NCI-H2227 (cell line): ENCODE data around the gene PRDM16.

ENCODE experiments used
- DNase-seq: peaks from one replicate; lab custom pipeline; 2025; ENCODE audit not compliant: unreplicated experiment; lab: John Stamatoyannopoulos, UW

The PRDM16 gene

DNA sequence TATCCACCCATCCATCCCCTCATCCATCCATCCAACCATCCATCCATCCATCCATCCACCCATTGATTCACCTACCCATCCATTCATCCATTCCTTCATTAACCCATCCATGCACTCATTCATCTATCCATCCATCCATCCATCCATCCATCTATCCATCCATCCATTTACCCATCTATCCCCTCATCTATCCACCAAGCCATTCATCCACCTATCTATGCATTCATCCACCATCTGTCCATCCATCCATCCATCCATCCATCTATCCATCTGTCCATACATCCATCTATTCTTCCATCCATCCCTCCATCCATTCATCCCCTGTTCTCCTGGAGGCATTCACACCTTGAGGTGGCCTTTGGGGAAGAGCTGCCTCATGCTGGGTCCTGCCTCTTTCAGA lies 107.0 kb downstream of the PRDM16 start:
- no peak for DNase-seq

DNA sequence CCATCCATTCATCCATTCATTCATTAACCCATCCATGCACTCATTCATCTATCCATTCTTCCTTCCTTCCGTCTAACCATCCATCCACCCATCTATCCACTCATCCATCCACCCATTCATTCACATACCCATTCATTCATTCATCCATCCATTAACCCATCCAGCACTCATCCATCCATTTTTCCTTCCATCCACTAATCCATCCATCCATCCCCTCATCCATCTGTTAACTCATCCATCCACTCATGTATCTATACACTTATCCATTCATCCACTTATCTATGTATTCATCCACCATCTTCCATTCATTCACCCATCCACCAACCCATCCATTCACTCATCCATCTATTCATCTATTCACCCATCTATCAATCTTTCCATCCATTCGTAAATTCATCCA lies 107.8 kb downstream of the PRDM16 start:
- DNase-seq, result no peak

DNA sequence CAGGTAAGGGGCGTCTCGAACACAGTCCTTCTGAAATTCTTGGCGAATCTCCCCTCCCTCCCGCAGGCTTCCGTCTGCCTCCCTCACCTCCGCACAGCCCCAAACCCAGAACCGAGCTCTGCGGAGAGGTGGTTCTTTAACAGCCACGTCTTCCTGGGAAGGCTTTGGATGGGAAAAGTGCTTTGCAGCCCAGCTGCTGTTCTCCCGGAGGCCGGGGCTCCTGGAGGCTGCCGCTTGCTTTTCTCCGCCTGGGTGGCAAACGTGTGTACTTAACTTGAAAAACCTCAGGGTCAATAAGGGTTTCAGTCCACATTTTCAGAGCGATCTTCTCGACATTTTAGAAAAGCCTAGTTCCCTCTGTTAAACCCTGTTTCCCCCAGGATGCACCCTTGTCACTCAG lies 109.3 kb downstream of the PRDM16 start:
- DNase-seq, result no peak

DNA sequence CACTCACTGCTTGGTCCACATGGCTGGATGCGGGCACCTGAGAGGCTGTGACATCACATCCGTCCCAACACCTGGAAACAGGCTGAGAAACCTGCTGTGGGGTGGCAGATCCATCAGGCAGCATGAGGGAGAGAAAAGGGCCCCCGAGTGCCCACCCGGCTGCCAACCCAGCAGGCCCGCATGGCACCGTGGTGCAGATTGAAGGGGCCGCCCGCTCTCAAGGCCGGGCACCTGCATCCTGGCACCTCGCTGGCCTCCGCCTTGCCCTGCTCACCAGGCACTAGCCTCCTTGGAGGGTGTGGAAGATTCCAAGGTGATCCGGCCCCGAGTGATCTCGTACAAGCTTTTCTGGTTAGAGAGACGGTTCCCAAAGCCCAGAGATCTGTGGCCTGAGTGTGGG lies 110.5 kb downstream of the PRDM16 start:
- no peak for DNase-seq

DNA sequence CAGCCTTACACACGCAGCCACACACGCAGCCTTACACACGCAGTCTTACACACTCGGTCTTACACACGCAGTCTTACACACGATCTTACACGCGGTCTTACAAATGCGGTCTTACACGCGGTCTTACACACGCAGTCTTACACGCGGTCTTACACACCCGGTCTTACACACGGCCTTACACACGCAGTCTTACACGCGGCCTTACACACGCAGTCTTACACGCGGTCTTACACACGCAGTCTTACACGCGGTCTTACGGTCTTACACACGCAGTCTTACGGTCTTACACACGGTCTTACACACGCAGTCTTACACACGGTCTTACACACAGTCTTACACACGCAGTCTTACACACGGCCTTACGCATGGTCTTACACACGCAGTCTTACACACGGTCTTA lies 111.9 kb downstream of the PRDM16 start:
- no peak for DNase-seq

DNA sequence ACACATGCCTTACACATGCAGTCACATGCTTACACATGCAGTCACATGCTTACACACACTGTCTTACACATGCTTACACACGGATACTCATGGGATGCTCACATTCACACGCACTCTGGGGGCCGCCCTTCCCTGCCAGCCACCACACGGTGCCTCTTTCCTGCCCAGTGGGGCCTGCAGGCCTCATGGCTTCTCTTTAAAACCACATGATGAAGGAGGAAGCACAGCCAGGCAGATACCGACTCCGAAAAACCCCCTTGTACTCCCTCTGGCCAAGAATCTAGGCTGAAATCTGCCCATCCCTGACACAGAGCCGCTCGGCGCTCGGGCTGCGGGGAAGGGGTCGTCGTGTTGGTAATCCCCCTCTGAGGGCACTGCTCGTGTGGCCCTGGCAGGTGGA lies 113.0 kb downstream of the PRDM16 start:
- no peak for DNase-seq

DNA sequence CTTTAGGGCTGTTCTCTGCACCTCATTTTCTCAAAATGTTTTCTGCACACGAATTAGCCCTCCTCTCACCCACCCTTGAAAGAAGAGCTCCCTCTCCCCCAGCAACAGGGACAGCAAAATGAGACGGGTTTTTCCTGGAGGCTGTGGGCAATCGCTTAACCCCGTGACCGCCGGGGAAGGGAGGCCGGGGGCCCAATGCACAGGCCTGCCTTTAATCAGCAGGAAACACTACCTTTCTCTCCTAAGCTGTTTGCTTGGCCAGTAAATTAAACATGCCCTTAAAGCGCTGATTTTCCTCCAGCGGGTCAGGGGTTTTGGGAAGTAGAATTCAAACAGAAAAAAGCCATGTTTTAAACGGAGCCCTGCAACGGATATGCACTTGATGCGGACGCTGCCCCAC lies 114.4 kb downstream of the PRDM16 start:
- no peak for DNase-seq

DNA sequence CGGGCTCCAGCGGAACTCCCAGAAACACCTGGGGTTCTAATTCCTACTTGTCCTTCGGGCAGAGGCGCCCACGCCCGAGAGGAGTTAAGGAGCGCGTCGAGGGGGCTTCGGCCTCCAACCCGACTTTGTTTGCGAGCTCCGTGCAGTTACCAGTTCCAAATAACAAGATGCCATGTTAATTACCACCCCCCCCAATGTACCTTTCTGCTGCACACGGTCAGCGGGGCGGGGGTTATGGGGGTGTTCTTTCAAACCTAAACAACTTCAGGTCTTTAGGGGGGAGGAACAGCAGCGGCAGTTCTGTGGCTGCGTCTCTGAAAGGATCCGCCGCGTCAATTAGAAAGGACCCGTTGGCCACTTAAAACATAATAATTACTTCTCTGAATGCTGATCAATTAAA lies 114.8 kb downstream of the PRDM16 start:
- DNase-seq, result no peak

DNA sequence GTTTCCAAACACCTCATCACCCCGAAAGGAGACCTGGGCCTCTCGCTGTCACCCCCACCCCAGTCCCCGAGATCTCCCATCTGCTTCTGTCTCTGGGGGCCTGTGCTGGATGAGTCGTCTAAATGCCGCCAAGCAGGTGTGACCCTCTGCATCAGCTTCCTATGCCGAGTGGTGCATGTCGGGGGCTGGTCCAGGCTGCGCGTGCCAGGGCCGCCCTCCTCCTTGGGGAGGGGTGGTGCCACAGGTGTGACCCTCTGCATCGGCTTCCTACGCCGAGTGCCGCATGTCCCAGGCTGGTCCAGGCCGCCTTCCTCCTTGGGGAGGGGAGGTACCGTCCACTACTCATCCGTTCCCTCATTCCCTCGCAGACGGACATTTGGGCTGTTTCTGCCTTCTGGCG lies 115.7 kb downstream of the PRDM16 start:
- DNase-seq, result no peak

DNA sequence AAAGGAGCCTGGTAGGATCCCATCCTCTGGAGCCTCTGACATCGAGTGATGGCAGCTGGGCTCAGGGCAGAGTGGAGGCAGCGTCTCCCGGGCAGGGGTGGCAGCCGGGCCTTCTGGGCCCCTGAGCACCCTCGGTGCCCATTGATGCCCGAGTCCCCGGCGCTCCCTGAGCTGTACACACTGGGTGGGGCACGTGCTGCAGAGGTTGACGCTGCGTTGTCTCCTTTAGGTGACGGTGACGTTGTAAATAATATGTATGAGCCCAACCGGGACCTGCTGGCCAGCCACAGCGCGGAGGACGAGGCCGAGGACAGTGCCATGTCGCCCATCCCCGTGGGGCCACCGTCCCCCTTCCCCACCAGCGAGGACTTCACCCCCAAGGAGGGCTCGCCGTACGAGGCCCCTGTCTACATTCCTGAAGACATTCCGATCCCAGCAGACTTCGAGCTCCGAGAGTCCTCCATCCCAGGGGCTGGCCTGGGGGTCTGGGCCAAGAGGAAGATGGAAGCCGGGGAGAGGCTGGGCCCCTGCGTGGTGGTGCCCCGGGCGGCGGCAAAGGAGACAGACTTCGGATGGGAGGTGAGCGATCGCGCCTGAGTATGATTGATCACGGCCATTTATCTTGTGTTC lies 117.0 kb downstream of the PRDM16 start:
- DNase-seq, result no peak

DNA sequence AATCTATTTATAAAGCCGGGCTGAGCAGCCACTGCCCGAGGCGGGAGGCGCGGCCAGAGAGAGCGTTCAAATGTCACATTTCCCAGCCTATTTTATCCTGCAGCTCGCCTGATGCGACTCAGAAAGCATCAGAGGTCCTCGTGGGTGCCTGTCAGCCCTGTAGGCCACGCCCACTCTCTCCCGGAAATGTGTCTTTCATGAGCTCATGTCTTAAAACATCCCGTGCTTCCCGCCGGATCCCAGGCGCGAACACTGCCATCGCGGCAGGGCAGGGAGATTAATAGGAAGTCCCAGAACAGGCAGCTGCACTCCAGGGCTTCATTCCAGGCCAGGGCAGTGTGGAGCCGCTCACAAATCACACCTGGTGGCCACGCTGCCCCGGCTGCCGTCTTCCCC lies 117.5 kb downstream of the PRDM16 start:
- no peak for DNase-seq

DNA sequence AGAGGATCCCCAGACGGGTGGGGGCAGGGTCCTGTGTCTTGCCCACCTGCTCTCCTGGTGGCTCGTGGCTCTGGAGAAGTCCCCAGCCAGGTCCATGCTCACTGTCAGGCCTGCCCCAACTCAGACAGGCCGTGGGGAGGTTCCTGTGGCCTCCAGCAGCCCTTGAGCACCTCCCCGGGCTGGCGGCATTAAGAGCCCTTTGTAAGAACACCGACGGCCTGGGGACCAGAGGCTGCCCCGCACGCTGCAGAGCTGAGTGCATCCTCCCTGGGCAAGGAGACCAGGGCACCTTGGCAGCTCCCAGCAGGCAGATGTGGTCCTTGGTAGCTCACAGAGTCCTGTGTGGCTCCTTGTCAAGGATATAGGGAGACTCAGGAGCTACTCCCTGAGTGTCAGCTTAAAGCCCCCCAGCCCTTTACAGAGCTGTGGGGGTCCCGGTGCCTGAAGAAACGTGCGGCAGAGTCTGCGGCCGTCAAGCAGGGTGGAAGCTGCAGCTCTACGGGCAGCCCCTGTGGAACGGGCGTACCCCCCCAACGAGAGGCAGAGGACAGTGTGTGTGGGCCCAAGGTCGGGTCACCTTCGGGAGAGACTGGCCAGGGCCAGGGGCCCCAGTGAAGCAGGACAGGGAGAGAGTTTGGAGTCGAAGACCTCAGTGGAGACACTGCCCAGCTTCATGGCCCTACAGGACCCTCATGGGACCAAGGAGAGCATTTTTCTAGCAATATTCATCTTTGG lies 118.6 kb downstream of the PRDM16 start:
- DNase-seq, result no peak

DNA sequence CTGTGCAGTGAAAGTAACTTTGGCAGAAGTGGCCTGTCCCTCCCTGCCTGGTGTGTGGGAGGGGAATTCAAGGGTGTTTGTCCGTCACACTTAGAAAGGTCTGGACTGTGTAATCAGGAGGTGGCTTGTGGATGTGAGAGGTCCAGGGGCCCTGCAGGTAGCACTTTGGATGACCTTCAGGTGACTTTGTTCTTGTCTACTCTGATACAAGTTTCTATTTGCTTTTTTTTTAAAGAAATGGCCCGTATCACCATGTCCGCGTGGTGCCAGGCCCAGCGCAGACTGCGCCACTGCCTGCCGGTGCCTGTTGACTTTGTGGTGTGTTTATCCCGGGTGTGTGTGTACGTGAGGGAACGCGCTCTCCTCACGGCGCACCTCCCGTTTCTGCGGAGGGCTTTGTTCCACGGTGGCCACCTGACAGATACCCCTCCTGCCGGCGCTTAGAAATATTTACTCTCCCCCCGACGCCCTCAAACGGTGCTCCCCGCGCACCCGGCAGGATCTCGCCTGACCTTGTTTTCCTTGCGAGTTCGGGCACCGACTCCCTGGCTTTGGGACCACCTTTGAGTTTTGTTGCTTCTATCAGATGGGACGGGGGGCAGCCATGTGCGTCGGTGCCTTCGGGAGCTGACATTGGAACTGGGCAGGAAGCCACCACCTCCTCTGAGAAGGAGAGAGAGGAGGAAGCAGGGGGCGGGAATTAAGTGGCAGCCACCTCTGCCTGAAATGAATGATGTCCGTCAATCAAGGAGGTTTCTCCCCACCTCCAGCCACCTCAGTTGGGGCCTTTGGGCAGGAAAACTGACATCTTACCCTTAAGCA lies 119.4 kb downstream of the PRDM16 start:
- no peak for DNase-seq

DNA sequence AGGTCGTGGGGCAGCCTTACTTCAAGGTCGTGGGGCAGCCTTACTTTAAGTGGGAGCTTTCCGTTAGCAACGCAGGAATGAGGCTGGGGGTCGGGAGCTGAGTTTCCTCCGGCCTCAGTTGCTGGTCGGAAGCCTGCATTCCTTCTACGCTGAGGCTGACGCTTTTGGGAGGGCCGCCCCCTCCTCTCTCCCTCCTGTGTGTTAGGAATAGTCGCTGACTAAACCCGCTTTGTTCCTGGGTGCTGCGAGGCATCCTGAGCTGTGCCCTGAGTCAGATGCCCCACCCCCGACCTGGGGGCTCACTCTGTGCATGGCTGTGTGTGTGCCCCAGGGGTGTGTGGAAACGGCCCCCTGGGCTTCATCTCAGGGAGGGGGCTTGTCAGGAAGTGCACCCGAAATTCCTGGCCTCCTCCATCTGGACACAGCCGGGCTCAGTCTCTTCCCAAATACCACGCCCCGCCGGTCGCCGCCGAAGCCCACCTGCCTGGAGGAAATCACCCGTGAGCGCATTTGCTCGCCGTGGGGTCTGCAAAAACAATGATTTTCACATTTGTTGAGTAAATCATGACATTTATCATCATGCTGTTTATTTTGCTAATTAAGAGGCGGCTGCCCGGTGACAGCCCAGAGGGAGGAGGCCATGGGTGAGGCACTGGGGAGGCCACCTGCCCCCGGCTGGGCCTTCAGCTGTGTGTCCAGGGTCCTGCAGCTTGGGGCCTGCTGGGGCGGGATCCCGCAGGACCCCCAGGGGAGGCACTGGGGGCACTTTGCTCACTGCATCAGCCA lies 121.4 kb downstream of the PRDM16 start:
- DNase-seq, result no peak

DNA sequence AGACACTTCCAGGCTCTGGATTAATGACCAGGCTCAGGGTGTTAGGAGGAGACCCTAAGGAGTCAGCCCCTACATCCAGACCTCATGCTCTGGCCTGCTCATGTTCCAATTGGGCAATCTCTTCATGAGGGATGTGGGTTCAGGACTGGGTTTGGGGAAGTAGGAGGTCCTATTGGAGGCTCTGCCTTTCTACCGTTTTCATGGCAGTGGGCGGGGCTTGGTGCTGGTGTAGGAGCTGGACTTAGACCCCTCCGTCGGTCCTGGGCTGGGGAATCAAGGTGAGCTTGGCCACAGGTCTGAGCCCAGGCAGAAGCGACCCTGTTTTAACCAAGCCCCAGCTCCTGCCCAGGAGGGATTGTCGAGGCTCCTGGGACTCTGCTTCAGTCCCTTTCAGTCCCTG lies 123.4 kb downstream of the PRDM16 start:
- DNase-seq, result no peak

DNA sequence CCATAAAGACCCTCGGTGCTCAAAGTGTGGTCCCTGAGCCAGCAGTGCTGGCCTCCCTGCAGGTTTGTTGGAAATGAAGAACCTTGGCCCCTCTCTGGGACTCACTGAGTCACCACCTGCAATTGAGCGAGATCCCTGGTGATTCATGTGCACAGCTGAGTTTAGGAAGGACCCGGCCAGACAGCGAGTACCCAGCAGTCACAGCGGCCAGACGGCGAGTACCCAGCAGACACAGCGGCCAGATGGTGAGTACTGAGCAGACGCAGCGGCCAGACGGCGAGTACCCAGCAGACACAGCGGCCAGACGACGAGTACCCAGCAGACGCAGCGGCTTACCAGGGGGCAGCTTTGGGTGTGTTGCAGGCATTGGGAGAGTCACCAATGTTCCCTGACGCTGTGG lies 123.8 kb downstream of the PRDM16 start:
- no peak for DNase-seq

DNA sequence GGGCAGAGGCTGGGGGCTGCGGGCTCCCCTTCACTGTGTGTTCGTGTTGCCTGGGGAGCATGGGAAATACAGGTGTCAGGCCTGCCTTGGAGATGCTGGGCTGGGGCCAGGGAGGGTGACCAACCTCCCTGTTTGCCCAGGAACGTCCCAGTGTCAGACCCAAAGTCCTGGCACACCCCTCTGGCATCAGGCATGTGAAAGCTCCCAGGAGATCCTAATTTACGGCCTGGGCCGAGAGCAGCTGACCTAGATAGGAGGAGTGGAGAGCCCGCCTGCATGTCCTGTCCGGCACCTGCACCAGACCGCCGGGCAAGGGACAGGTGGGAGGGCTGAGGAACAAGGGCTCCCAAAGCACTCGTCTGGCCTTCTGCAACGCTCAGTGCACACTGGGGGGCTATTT lies 124.8 kb downstream of the PRDM16 start:
- no peak for DNase-seq

DNA sequence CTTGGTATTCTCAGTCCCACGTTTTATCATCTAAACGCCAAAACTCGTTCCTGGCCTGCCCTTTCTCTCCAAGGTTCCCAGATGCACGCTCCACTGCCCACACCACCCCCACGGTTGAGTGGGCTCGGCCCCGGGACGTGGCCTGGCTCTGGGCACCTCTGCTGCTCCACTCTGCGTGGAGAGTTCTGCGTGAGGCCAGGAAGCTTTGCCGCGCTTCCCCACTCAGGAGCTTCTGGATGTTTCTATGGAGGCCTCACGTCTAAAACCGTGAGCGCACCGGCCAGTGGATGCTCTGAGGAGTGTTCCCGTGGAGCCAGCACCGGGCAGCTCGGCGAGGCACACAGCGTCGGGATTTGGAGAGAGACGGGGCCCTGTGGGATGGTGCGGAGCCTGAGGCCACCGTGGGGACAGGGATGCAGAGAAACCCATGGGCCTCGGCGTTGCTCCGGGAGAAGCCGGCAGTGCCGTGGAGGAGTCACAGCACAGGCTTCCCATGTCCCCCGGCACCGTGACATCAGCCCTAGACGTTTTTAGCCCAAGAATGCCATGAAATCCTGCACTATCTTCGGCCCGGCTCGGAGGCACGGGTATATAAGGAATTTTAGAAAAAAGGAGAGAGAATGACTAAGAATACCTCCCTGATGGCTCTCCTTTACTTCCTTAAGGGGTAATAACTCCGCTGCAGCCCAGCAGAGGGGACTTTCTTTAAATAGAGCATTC lies 125.9 kb downstream of the PRDM16 start:
- no peak for DNase-seq

DNA sequence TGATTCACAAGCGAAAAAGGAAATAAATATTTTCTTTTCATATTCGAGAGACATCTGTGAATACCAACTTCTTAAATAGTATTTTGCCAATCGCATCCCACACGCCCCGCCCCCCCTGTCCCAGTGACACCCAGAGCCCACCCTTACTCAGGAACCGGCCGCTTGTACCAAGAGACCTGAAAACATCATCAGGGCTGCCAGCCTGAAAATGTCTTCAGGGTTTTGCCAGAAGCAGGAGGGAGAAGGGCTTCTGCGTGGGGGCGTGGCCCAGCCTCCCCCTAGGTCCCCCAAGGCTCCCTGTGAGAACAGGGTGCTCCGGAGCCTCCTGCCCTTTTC lies 126.4 kb downstream of the PRDM16 start:
- DNase-seq, result no peak

DNA sequence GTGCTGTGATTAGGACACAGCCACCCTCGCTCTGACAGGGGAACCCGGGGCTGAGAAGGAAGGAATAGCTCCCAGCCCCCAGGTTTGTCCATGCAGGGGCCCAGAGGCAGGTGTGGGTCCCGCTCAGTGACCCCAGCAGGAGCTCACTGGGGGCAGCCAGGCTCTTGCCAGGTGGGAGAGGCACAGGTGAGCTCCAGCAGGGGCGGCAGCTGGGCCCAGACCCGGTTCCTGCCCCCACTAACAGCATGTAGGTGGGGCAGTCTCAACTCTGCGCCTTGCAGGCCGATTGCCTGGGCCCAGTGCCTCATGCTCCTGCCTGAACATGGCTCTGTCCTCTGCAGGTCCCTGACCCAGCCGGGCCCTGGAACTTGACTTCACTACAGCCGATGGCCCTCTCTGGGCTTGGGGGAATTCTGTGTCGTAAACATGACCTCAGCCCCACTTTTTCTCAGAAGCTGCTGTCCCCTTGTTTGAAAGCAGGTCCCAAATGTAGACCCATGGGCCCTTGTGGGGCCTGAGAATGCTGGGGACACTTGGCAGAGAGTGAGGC lies 127.0 kb downstream of the PRDM16 start:
- no peak for DNase-seq
